Stomach (tissue), 4 donors: ENCODE measurements around the gene CRYBG2.

Experiments used
- CTCF ChIP-seq, 7 experiments: fragments of 450-650 bp in 4 of 7; fragments of 200-600 bp in 3 of 7; sonication (generic) in 3 of 7; IDR thresholded peaks; one replicate each; pipeline ENCODE4 v1.5.1; 2016 to 2019; ENCODE audit warnings: antibody characterized with exemption in 7 of 7, control low read depth in 2 of 7, mild to moderate bottlenecking in 1 of 7
- EP300 ChIP-seq: sonication (generic); formaldehyde crosslinking; IDR thresholded peaks from one replicate; pipeline ENCODE4 v1.6.1; 2017; ENCODE audit warnings: antibody characterized with exemption
- POLR2A ChIP-seq, 4 donors: fragments of 450-650 bp; IDR thresholded peaks; one replicate each; pipeline ENCODE4 v1.6.1; 2016; ENCODE audit warnings: antibody characterized with exemption in 4 of 4, control low read depth in 2 of 4, mild to moderate bottlenecking in 1 of 4, moderate library complexity in 1 of 4
- POLR2AphosphoS5 ChIP-seq, 3 donors: sonication (generic); formaldehyde crosslinking; IDR thresholded peaks; one replicate each; pipeline ENCODE4 v1.6.1; 2016; ENCODE audit warnings: antibody characterized with exemption in 3 of 3

GRCh38 chr1:26297057-26297790 is 56.7 kb downstream of the CRYBG2 start:
- no peak for TF ChIP-seq CTCF (IDR thresholded peaks at IDR 0.05)
- no peak for TF ChIP-seq POLR2AphosphoS5 (IDR thresholded peaks at IDR 0.05)
- TF ChIP-seq POLR2A (IDR thresholded peaks at IDR 0.05): no peak
- no peak for TF ChIP-seq EP300
